H9 (cell line): ENCODE measurements around the gene TLR5. TPM values are rescaled to one million over a fixed set of nuclear protein-coding genes. Genes with fewer than 3 reads are reported as not detected.

Source experiments
- DNase-seq: peaks from one replicate; pipeline ENCODE4 v3.0.0-alpha.2; 2017
- H2AFZ ChIP-seq: one replicate; pipeline ENCODE4 v1.6.1; 2013; ENCODE audit warnings: mild to moderate bottlenecking, low read length, control low read depth, moderate library complexity
- H2AK5ac ChIP-seq: 2 replicates; pipeline ENCODE4 v1.6.1; 2013; ENCODE audit warnings: low read length, control low read depth, mixed read lengths; ENCODE audit not compliant: insufficient read length
- H2BK120ac ChIP-seq: one replicate; pipeline ENCODE4 v1.6.1; 2013; ENCODE audit warnings: low read depth, mild to moderate bottlenecking, low read length, control low read depth, inconsistent platforms; ENCODE audit not compliant: poor library complexity, severe bottlenecking
- H2BK12ac ChIP-seq: 2 replicates; pipeline ENCODE4 v1.6.1; 2013; ENCODE audit warnings: low read length, control low read depth, mixed read lengths, low read depth; ENCODE audit not compliant: insufficient read length
- H2BK15ac ChIP-seq: 2 replicates; pipeline ENCODE4 v1.6.1; 2013; ENCODE audit warnings: low read depth, low read length, control low read depth
- H2BK20ac ChIP-seq: one replicate; pipeline ENCODE4 v1.6.1; 2013; ENCODE audit warnings: low read depth, mild to moderate bottlenecking, low read length, control low read depth, inconsistent platforms; ENCODE audit not compliant: poor library complexity, severe bottlenecking
- H2BK5ac ChIP-seq: 2 replicates; pipeline ENCODE4 v1.6.1; 2013; ENCODE audit warnings: low read length, control low read depth, mixed read lengths; ENCODE audit not compliant: insufficient read length
- H3K14ac ChIP-seq: 2 replicates; pipeline ENCODE4 v1.6.1; 2013; ENCODE audit warnings: low read length, control low read depth; ENCODE audit not compliant: insufficient read depth
- H3K18ac ChIP-seq: 2 replicates; pipeline ENCODE4 v1.6.1; 2013; ENCODE audit warnings: low read depth, mild to moderate bottlenecking, mixed read lengths, low read length, control low read depth; ENCODE audit not compliant: insufficient read length
- H3K23ac ChIP-seq: 2 replicates; pipeline ENCODE4 v1.6.1; 2013; ENCODE audit warnings: low read length, control low read depth, mixed read lengths, low read depth; ENCODE audit not compliant: insufficient read length
- H3K23me2 ChIP-seq: 2 replicates; pipeline ENCODE4 v1.6.1; 2013; ENCODE audit warnings: low read depth, mild to moderate bottlenecking, mixed read lengths, low read length, control low read depth; ENCODE audit not compliant: insufficient read length, poor library complexity, severe bottlenecking
- H3K27ac ChIP-seq: 2 replicates; pipeline ENCODE4 v1.5.1; 2013; ENCODE audit warnings: low read length, control low read depth, mixed read lengths, low read depth; ENCODE audit not compliant: insufficient read length
- H3K27me3 ChIP-seq: 2 replicates; pipeline ENCODE4 v1.6.1; 2013; ENCODE audit warnings: low read length, control low read depth, inconsistent platforms; ENCODE audit not compliant: insufficient read depth
- H3K4ac ChIP-seq: 2 replicates; pipeline ENCODE4 v1.6.1; 2013; ENCODE audit warnings: low read depth, mild to moderate bottlenecking, control low read depth, inconsistent platforms, low read length, moderate library complexity
- H3K4me1 ChIP-seq: 2 replicates; pipeline ENCODE4 v1.6.1; 2013; ENCODE audit warnings: low read length, control low read depth, inconsistent platforms; ENCODE audit not compliant: insufficient read depth
- H3K4me2 ChIP-seq: 2 replicates; pipeline ENCODE4 v1.6.1; 2013; ENCODE audit warnings: low read length, control low read depth, mixed read lengths; ENCODE audit not compliant: insufficient read length, insufficient read depth
- H3K56ac ChIP-seq: 2 replicates; pipeline ENCODE4 v1.6.1; 2013; ENCODE audit warnings: low read depth, mild to moderate bottlenecking, mixed read lengths, low read length, control low read depth; ENCODE audit not compliant: insufficient read length
- H3K79me1 ChIP-seq: 2 replicates; pipeline ENCODE4 v1.6.1; 2013; ENCODE audit warnings: low read depth, mild to moderate bottlenecking, moderate library complexity, low read length, control low read depth, inconsistent platforms; ENCODE audit not compliant: insufficient read depth, poor library complexity, severe bottlenecking
- H3K79me2 ChIP-seq: 2 replicates; pipeline ENCODE4 v1.6.1; 2013; ENCODE audit warnings: low read length, control low read depth, inconsistent platforms; ENCODE audit not compliant: insufficient read depth
- H3K9ac ChIP-seq: 2 replicates; pipeline ENCODE4 v1.6.1; 2013; ENCODE audit warnings: low read length, control low read depth, mixed read lengths; ENCODE audit not compliant: insufficient read length; ENCODE audit errors: extremely low read depth
- H3K9me3 ChIP-seq: one replicate; pipeline ENCODE4 v1.6.1; 2013; ENCODE audit warnings: low read depth, low read length, inconsistent platforms; ENCODE audit not compliant: control insufficient read depth
- H3T11ph ChIP-seq: one replicate; pipeline ENCODE4 v1.6.1; 2013; ENCODE audit warnings: mild to moderate bottlenecking, low read length, control low read depth, inconsistent platforms
- H4K20me1 ChIP-seq: one replicate; pipeline ENCODE4 v1.6.1; 2013; ENCODE audit not compliant: control insufficient read depth, insufficient read length, insufficient read depth
- H4K5ac ChIP-seq: 2 replicates; pipeline ENCODE4 v1.6.1; 2013; ENCODE audit warnings: low read depth, mild to moderate bottlenecking, mixed read lengths, low read length, control low read depth; ENCODE audit not compliant: insufficient read length
- H4K8ac ChIP-seq: replicated peaks from 2 replicates; pipeline ENCODE4 v1.6.1; 2013; ENCODE audit warnings: low read length, control low read depth, mixed read lengths, low read depth; ENCODE audit not compliant: insufficient read length
- H4K91ac ChIP-seq: 2 replicates; pipeline ENCODE4 v1.6.1; 2013; ENCODE audit warnings: low read depth, mild to moderate bottlenecking, moderate library complexity, mixed read lengths, low read length, control low read depth; ENCODE audit not compliant: insufficient read length
- H3K27ac Mint-ChIP-seq, 3 experiments: 2 replicates in 2 of 3; 3 replicates in 1 of 3; pipeline ENCODE4 v1.8.0; 2020 to 2021; ENCODE audit warnings: mixed read lengths in 3 of 3, mild to moderate bottlenecking in 1 of 3, moderate library complexity in 1 of 3
- H3K27me3 Mint-ChIP-seq: 2 replicates; pipeline ENCODE4 v1.8.0; 2021; ENCODE audit warnings: low read depth, mild to moderate bottlenecking, moderate library complexity, mixed read lengths
- H3K36me3 Mint-ChIP-seq, 3 experiments: 2 replicates in 2 of 3; 3 replicates in 1 of 3; pipeline ENCODE4 v1.8.0; 2020 to 2021; ENCODE audit warnings: low read depth in 3 of 3, mixed read lengths in 3 of 3; ENCODE audit not compliant: insufficient read depth in 1 of 3
- H3K4me1 Mint-ChIP-seq, 2 experiments: 2 replicates each; pipeline ENCODE4 v1.8.0; 2020; ENCODE audit warnings: mixed read lengths in 2 of 2
- H3K4me3 Mint-ChIP-seq, 2 experiments: 2 replicates in 1 of 2; 3 replicates in 1 of 2; pipeline ENCODE4 v1.8.0; 2020 to 2021; ENCODE audit warnings: mild to moderate bottlenecking in 2 of 2, mixed read lengths in 2 of 2, moderate library complexity in 1 of 2
- H3K9me3 Mint-ChIP-seq, 2 experiments: 2 replicates in 1 of 2; 3 replicates in 1 of 2; pipeline ENCODE4 v1.8.0; 2020; ENCODE audit warnings: mild to moderate bottlenecking in 2 of 2, mixed read lengths in 2 of 2, moderate library complexity in 1 of 2
- WGBS: extraction: QIAGEN DNeasy Blood & Tissue Kit; methylation state at CpG from one replicate; pipeline ENCODE4 v1.1.7; 2013; ENCODE audit warnings: missing lambda C conversion rate, low lambda C conversion rate, mixed read lengths; ENCODE audit not compliant: insufficient read length; ENCODE audit errors: extremely low coverage; 5-methylcytosine and 5-hydroxymethylcytosine counted together
- total RNA-seq: library from RNA; stranded (reverse); gene quantifications from 2 replicates; pipeline ENCODE4 v1.2.1, GENCODE V29; 2021
- TF ChIP-seq, protein P1 (sequence below): fragments of 200-600 bp; sonication (generic); conservative IDR thresholded peaks from 3 replicates; pipeline ENCODE4 v1.8.0; 2021; ENCODE audit warnings: antibody characterized with exemption, mild to moderate bottlenecking

Gene TLR5
- total RNA-seq, 1 experiment from 2014 or later: not detected

DNA sequence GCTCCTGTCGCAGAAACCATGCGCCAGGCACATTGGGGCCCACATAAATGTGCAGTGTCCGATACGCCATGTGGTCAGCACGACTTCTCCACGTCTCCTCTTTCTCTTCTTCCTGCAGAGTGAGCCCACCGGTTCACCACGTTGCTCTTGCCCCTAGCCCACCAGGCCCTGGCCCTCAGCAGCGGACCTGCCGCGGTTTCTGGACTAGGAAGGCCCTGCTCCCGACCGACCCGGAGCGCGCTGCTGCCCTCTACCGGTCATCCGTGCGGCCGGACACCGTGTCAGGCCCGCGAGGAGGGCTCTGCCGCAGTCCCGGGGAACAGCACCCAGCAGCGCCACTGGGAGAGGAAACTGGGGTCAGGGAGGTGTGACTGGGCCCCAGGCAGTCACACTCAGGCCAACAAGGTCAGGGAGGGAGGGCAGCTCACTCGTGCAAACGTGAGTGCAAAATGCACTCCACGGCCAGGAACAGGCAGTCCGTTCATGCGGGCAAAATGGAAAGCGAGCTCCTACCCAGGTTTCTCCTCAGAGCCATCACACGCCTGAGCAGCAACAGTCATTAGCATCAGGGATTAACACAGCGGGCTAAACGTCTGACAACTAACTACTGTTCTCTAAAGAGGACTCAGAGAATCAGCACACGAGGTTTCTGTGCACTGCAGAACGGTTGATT lies 13.7 kb downstream of the TLR5 start:
- Mint-ChIP-seq H3K27me3 (peaks cover 56% of the 10 kb centered on the region), H3K36me3 (no peaks in the 10 kb centered on the region), H3K9me3 (no peaks in the 10 kb centered on the region; a peak in 2 of 5 replicates), H3K4me3 (peak overlapping the region; percentile 59 to 68), H3K27ac (no peak overlapping the region), H3K4me1 (peaks cover 32 to 57% of the 10 kb centered on the region in 2 experiments)
- no peak overlapping the region for H3K23ac ChIP-seq
- H3K27me3 ChIP-seq: peaks cover 3% of the 10 kb centered on the region; the same call in 1 of the 2 replicates
- H3K18ac ChIP-seq: no peak overlapping the region
- H2AFZ ChIP-seq: no peak overlapping the region
- H3T11ph ChIP-seq: no peak overlapping the region
- H3K79me1 ChIP-seq: no peaks in the 10 kb centered on the region
- H3K4me1 ChIP-seq: peaks cover 3% of the 10 kb centered on the region; the same call in 1 of the 2 replicates
- no peak overlapping the region for H3K4ac ChIP-seq
- peak overlapping the region; percentile 37 for H3K4me2 ChIP-seq
- no peaks in the 10 kb centered on the region for H3K9me3 ChIP-seq
- H3K23me2 ChIP-seq: peaks cover 6% of the 10 kb centered on the region
- H3K9ac ChIP-seq: no peak overlapping the region
- no peak overlapping the region for H3K56ac ChIP-seq
- no peak overlapping the region for H2AK5ac ChIP-seq
- H4K8ac ChIP-seq: no peak overlapping the region
- H3K27ac ChIP-seq: no peak overlapping the region
- no peak overlapping the region for H2BK15ac ChIP-seq
- DNase-seq: peak; percentile 90
- WGBS: no CpG with 5 or more reads among the region's 37 CpGs
- no peak overlapping the region for H2BK120ac ChIP-seq
- no peak overlapping the region for H2BK20ac ChIP-seq
- H3K79me2 ChIP-seq: no peaks in the 10 kb centered on the region
- H4K20me1 ChIP-seq: no peaks in the 10 kb centered on the region
- H4K91ac ChIP-seq: no peak overlapping the region
- H4K5ac ChIP-seq: peak overlapping the region; percentile 43
- H3K14ac ChIP-seq: 0 out of 2 replicates have a peak overlapping the region, but pooled peaks have one; percentile 82
- H2BK12ac ChIP-seq: no peak overlapping the region
- TF ChIP-seq, protein P1, sequence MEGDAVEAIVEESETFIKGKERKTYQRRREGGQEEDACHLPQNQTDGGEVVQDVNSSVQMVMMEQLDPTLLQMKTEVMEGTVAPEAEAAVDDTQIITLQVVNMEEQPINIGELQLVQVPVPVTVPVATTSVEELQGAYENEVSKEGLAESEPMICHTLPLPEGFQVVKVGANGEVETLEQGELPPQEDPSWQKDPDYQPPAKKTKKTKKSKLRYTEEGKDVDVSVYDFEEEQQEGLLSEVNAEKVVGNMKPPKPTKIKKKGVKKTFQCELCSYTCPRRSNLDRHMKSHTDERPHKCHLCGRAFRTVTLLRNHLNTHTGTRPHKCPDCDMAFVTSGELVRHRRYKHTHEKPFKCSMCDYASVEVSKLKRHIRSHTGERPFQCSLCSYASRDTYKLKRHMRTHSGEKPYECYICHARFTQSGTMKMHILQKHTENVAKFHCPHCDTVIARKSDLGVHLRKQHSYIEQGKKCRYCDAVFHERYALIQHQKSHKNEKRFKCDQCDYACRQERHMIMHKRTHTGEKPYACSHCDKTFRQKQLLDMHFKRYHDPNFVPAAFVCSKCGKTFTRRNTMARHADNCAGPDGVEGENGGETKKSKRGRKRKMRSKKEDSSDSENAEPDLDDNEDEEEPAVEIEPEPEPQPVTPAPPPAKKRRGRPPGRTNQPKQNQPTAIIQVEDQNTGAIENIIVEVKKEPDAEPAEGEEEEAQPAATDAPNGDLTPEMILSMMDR: peak; percentile 98
- H2BK5ac ChIP-seq: no peak overlapping the region
